IPS-18c (cell line): ENCODE results near the gene TAF9.
"Not testable (repeated sequence)": the region's sequence is repeated elsewhere in the genome, so short reads cannot be mapped to it uniquely, and the experiment has no call there.

Experiments used
- H3K4me3 ChIP-seq: 2 replicates; pipeline ENCODE4 v1.7.0; 2013; ENCODE audit warnings: low read depth, mild to moderate bottlenecking, low read length, moderate library complexity; ENCODE audit not compliant: insufficient read depth
- H3K9me3 ChIP-seq: one replicate; pipeline ENCODE4 v1.6.1; 2013; ENCODE audit warnings: mild to moderate bottlenecking, low read length, moderate library complexity; ENCODE audit not compliant: control insufficient read depth, insufficient read depth

The TAF9 gene

DNA sequence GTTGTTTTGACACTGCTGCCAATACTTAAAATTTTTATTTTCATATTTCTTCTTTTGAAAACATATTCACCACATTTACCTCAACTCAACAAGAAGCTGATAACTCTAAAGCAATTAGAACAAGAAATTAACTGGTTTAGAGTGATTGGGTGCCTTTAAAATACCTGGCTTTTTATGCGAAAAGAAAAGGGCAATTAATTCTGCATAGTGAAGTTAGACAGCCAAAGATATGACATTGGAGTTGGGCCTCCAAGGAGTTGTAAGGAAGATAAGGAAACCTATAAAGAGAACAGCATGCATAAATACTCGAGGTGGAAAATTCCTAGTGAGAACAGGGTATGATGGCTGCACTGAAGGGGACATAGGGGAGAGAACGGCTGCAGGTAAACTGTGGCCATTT is 9.6 kb downstream of the TAF9 start:
- H3K9me3 ChIP-seq = no peaks in the 10 kb centered on the region
- H3K4me3 ChIP-seq = no peak overlapping the region

DNA sequence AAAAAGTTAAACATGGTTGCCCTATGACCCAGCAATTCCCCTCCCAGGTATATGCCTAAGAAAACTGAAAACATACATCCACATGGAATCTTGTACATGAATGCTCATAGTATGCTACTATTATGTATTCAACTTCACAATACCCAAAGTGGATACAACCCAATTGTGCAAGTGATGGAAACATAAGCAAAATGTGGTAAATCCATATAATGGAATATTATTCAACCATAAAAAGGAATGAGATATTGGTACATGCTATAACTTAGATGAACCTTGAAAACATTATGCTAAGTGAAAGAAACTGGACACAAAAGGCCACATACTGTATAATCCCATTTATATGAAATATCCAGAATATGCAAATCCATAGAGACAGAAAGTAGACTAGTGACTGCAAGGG is 18.7 kb downstream of the TAF9 start:
- H3K9me3 ChIP-seq = no peaks in the 10 kb centered on the region
- no peak overlapping the region for H3K4me3 ChIP-seq

DNA sequence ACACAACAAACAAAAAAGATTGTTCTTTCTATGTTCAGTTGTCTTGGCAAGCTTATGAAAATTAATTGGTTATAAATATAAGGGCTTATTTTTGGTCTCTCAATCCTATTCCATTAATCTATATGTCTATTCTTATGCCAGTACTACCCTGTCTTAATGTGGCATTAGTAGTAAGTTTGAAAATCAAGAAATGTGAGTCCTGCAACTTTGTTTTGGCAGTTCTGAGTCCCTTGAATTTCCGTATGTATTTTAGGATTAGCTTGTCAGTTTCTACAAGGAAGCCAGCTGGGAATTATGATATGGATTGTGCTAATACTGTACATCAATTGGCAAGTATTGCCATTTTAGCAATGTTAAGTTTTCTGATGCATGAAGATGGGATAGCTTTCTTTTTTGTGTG is 26.2 kb downstream of the TAF9 start:
- Histone ChIP-seq H3K9me3 (no peaks in the 10 kb centered on the region), H3K4me3 (no peak overlapping the region)

DNA sequence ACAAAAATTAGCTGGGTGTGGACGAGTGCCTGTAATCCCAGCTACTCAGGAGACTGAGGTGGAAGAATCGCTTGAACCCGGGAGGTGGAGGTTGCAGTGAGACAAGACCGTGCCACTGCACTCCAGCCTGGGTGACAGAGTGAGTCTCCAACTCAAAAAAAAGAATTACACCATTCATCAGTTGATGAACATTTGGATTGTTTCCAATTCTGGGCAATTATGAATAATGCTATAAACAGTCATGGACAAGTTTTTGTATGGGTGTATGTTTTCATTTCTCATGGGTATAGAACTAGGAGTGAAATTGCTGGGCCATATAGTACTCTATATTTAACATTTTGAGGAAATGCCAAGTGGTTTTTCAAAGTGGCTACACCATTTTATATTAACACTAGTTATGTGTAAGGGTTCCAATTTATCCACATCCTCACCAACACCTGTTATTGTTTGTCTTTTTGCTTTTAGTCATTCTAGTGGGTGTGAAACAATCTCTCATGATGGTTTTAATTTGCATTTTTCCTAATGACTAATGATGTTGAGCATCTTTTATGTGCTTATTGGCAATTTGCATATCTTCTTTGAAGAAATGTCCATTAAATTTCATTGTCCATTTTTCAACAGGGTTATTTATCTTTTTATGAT is 27.7 kb downstream of the TAF9 start:
- H3K9me3 ChIP-seq = no peaks in the 10 kb centered on the region
- H3K4me3 ChIP-seq = no peak overlapping the region

DNA sequence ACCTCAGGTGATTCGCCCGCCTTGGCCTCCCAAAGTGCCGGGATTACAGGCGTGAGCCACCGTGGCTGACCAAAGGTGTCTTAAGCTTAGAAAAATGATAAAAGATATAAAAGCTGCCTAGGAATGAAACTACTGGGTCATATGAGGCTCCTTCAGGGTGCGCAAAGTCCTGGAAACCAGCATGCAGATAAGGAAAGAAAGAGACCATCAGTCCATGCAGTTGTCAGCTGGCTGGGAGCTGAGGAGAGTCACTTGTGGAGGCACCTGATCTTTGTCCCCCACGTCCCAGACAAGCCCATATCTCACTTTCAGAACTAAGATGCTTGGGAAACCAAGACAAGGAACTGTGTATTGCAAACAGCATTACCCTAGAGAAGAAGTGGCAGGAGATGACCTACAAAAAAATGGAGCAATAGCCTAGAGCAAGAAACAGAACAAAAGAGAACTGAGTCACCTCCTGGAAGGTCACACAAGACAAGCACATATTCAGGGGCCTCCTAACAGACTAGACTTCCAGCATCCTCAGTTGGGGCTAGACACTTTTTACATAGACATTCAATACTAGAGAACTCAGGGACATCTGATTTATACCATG is 33.9 kb downstream of the TAF9 start:
- Histone ChIP-seq H3K4me3 (no peak overlapping the region), H3K9me3 (peaks cover 2% of the 10 kb centered on the region)

DNA sequence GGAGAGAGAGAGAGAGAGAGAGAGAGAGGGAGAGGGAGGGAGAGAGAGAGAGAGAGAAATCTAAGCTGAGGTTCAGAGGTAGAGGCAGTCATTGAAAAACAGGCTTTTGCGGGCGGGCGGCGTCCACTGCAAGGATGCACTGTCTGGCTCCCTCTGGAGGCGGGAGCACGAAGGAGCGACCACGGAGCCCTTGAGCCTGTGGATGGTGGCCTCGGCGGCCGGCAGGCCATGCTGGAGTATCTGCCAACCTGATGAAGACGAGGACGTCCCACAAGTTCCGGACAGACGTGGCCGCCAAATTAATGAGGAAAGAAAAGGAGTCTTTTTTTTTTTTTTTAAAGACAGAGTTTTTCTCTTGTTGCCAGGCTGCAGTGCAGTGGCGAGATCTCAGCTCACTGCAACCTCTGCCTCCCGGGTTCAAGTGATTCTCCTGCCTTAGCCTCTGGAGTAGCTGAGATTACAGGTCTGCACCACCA is 34.5 kb downstream of the TAF9 start:
- H3K4me3 ChIP-seq = no peak overlapping the region; the same call in 1 of the 2 replicates
- H3K9me3 ChIP-seq = peaks cover 3% of the 10 kb centered on the region

DNA sequence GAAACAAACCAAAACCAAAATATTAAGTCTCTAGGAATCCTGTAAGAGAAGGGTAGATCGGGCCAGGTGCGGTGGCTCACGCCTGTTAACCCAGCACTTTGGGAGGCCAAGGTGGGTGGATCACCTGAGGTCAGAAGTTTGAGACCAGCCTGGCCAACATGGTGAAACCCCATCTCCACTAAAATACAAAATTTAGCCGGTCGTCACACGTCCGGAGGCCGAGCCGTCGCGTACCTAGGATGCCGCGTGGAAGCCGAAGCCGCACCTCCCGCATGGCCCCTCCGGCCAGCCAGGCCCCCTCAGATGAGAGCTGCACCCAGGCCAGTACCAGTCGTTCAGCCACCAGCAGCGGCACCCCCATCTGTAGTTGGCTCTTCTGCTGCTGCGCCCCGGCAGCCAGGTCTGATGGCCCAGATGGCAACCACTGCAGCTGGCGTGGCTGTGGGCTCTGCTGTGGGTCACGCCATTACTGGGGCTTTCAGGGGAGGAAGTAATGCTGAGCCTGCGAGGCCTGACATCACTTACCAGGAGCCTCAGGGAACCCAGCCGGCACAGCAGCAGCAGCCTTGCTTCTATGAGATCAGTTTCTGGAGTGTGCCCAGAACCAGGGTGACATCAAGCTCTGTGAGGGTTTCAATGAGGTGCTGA is 35.5 kb downstream of the TAF9 start:
- not testable (repeated sequence) for H3K9me3 ChIP-seq, H3K4me3 ChIP-seq

DNA sequence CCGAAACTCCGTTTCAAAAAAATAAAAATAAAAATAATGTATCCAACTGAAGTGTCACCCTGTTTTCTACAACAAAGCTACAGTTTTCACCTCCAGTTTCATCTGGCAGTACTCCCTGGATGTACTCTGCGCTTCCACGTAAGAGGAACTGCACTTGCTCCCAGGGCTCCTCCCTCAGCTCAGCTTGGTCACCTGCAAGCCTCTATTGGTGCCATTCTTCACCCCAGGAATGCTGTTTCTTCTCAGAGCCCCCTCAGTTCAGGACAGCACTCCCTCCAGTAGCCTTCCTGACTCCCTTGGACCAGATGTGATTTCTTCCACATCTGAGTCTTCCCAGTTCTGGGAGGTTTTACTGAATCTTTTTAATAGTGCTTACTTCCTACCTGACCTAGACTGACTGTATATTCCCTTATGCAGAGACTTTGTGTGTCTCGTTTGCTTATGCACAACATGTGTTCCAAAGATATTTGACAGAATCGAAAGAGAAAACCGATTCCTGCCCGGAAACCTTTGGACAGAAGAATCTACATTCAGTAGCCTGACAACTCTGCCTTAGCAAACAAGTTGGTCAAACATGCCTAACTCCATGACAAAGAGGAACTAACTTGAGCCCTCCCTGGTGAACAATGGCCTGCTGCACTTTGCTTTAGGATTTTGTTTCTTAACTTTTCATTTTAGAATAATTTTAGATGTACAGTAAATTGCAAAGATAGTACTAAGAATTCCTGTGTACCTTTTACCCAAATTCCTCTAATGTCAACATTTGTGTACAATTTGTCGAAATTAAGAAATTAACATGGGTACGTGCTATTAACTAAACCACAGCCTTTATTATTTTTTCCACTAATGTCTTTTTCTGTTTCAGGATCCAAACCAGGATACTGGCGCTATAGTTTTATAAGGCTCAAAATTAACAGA is 37.5 kb downstream of the TAF9 start:
- Histone ChIP-seq H3K9me3 (peaks cover 4% of the 10 kb centered on the region), H3K4me3 (peak overlapping the region; percentile 39; the same call in 1 of the 2 replicates)

DNA sequence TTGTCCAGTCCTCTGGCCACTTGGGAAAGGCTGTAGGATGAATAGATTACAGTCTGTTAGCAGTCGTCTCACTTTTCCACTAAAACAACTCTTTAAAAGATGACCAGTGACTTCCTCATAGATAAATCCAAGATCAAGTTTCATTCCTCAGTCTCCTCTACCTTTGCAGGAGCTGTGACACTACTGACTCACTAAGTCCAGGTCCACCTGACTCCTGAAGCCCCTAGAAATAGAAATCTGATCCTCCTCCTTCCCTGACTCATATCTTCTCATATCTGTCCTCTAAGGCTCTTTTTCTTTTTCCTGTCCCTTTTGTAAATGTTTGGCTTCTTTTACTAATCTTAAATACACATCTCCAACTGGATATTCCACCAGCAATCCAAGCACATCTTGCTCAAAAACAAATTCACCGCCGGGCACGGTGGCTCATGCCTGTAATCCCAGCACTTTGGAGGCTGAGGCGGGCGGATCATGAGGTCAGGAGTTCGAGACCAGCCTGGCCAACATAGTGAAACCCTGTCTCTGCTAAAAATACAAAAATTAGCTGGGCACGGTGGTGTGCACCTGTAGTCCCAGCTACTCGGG is 39.3 kb downstream of the TAF9 start:
- Histone ChIP-seq H3K9me3 (peaks cover 4% of the 10 kb centered on the region), H3K4me3 (no peak overlapping the region)

DNA sequence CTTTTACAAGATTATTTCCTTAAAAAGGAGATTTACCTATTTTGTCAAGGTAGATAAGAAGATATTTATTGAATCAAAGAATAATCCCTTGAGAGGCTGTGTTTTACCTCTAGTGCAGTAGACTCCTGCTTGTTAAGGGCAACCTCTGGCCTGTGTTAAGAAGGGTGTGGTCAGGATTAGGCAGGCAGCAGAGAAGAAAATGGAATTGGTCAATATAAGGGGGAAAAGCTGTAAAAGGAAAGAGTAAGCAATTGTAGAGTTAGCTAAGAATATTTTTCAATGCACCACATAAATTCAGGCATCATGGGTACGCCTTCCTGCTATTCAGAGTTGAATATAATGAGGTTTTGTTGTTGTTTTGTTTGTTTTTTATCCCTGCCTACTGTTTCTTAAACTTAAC is 43.0 kb downstream of the TAF9 start:
- Histone ChIP-seq H3K9me3 (peaks cover 2% of the 10 kb centered on the region), H3K4me3 (no peak overlapping the region)

DNA sequence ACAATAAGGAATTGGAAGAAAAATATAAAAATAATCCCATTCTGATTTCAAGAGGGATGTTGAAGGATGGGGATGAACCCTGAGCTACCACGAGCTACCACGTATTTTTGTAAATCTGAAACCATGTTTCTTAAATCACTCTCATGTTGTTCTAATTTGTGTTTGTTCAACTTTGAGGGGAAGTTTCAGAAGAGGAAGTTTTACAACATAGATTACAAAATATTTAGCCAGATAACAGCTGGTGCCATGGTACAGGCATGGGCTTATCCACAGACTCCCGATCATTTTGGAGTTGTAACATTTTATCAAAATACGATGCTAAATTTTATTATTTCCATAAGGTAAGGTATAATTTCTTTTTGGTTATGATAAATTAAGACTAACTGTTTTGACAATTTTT is 51.9 kb downstream of the TAF9 start:
- no peak overlapping the region for H3K4me3 ChIP-seq
- no peaks in the 10 kb centered on the region for H3K9me3 ChIP-seq

DNA sequence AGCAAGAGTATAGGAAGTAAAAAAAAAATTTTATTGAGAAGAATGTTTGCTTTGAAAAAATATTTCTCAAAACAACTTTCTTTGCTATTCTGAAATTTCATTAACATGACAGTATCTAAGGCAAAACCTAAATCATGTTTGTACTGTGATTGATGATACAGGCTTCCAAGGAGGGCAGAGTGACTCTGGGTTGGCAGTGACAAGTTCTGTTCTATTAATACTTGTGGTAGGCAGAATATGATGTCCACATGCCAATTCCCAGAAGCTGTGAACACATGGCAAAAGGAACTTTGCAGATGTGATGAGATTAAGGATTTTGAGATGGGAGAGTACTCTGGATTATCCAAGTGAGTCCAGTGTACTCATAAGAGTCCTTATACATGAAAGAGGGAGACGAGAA is 53.3 kb downstream of the TAF9 start:
- H3K4me3 ChIP-seq = no peak overlapping the region
- H3K9me3 ChIP-seq = no peaks in the 10 kb centered on the region
